Stimulated activated CD4-positive, alpha-beta T cell treated with anti-CD3 and anti-CD28 coated beads, Interleukin-1b, Interleukin-23, amount 100 ng/mL, for 48 hours (primary cell): ENCODE results near the gene GFRA4.

Source experiments
- DNase-seq: peaks from one replicate; pipeline ENCODE4 v3.0.0-alpha.2; 2020

The GFRA4 gene, protein sequence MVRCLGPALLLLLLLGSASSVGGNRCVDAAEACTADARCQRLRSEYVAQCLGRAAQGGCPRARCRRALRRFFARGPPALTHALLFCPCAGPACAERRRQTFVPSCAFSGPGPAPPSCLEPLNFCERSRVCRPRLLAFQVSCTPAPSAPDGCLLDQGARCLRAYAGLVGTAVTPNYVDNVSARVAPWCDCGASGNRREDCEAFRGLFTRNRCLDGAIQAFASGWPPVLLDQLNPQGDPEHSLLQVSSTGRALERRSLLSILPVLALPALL

GRCh38 chr20:3663031-3663701, at the start of gene GFRA4:
Gene GFRA4, minus strand, starts transcription at chr20:3663399. Its CDS starts 0 bp downstream, at chr20:3663399.
- no peak for DNase-seq

DNA sequence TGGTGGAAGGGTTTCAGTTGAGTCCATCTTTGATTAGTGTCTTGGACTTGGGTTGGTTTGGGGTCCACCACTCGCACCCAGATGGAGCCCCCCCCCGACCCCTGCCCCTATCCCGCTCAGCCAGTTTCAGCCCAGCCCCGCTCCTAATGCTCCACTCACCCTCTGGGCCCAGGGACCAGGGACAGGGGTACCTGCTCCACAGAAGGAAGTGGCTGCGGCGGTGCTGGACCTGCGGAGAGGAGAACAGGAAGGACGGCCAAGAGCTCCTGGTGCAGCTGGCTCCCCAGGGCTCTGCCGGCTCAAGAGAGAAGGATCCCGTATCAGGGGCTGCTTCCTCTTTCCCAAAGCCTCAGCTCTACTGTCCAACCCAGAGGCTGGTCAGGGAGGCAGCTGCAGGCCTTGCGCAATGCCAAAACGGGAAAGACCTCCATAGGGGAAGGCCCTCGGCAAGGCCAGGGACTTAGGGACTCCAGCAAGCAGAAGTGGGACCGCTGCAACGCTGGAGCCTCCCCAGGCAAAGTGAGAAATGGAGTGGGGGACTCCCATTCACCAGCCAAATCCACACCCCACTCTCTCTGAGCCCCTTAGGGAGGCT, 49.2 kb upstream of the GFRA4 start, which contains the start of gene SIGLEC1:
Gene SIGLEC1, minus strand, starts transcription at position 322 of the 595 bp plus-strand sequence. CDS start 5,472 bp downstream, outside the sequence.
- no peak for DNase-seq

DNA sequence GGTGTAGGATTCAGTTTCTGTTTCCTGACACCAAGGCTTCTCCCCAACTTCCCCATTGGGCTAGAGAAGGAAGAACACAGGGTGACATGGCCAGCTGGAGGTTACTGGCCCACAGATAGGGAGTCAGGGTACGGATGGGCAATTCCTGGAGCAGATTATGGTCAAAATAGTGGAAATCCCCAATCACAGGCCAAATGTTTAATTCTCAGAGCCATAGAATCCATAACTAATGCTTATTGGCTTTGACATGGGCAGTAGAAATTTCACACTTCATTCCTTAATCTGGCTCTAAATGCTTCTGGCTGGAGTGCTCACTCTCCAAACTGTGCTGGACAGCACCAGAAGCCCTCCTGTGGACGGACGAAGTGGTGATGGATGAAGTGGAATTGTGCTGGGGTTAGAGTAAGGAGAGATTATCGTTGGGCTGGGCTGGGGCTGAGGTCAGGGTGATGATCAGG, 48.3 kb upstream of the GFRA4 start:
- DNase-seq, result no peak

DNA sequence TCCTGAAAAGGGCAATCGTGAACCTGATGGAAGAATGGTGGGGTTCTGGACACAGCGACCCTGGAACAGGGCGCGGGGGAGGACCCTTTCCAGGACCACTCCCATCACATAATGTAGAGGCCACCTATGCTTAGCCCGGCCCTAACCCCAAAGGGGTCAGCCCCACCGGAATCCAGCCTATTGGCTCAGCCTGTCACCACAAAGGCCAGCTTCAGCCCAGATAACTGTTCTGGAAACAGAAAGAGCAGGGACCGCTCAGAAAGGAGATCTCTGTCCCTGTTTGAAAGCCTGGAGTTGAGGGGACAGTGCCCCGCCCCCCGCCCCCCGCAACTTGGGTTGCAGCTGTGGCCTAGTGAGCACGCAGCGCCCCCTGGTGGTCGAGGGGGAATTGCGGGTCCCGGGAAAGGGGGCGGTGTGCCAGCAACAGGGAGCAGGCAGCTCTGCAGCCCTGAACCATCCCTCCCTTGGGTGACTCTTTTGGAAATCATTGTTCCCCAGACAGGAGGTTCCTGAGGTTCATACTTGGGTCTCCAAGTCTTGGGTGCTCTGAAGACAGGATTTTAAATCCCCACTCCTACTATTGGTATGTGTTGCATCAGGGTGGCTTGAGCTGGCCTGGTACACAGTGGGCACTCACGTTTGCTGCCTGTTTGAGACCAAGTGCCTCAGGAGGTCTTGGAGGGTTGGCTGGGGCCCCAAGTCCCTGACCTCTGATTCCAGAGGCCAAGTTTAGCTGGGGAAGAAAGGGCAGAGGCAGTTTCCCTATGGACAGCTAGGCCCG, 47.7 kb upstream of the GFRA4 start:
- DNase-seq, result peak; percentile 70

DNA sequence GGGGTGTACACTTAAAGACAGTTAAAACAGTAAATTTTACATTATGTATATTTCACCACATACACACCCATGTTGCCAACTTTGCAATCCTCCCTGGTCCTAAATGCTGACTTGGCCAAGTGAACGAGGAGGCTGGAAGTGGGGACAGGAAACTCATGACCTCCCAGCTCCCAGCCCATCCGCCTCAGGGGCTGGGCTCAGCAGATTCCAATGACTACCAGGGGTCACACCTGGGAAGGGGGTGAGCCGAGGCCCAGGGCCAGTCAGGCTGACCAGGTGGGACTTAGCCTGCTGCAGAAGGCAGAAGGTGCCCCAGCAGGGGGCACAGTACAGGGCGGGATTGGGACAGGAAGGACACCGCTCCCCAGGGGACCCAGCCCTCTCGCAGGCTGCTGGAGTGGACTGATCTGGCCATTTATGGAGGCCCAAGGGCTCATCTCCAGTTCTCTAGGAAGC, 46.8 kb upstream of the GFRA4 start:
- DNase-seq, result no peak

DNA sequence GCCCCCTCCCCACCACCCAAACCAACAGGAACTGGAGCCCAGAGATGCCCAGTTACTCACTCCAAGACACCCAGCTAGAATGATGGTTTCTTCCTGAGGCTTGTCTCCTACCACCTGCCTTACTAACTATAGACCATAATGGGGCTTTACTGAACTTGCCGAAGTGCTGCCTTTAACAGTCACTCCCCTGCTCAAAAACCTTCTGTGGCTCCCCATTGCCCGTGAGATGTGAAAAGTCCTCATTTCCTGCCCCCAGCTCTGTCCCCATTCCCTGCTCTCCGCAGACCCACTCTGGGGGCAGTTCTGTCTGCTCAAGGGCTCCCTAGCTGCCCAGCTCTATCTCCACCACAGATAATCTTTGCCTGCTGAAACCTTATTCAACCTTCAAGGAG, 44.3 kb upstream of the GFRA4 start:
- DNase-seq, result no peak

- DNase-seq, result no peak
Measured at GRCh38 chr20:3706774-3707507, 43.7 kb upstream of the GFRA4 start.

GRCh38 chr20:3705970-3706739, 43.0 kb upstream of the GFRA4 start:
- no peak for DNase-seq

DNA sequence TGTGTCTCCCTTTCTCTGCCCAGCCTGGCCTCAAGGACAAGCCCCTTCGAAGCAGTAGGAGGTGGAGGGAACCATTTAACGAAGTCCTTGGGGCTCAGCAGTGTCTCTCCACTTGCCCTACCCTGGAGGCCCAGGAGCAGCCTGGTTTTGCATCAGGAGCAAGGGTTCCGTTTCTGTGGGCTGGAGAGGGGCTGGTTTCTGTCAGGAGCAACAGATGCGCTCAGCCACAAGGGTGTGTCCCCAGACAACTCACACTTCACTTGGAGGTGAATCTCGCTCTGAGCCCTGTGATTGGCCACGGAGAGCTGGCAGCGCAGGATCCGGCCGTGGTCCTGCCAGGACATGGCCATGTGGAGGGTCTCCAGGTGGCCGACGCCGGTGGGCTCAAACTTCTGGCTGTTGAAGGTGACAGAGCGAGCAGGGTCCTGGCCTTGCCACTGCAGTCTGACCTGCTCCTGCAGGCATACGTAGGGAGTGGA, 42.3 kb upstream of the GFRA4 start:
- DNase-seq, result no peak

DNA sequence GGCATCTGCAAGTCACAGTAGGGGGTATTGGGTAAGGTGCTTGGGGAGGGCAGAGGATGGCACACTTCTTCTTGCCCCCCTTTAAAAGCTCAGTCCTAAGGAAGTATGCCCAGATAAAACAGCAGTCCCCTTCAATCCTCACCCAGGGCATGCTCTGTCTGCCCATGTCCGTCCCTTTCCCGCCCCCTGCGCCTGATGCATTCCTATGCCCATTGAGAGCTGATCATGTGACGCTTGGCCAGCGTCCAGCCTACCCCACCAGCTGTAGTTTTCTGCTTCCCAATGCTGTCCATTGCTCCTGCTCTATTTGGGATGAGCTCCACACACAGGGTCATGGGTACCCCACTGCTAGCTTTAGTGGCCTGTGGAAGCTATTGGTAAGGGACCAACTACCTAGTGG, 40.9 kb upstream of the GFRA4 start:
- no peak for DNase-seq

- no peak for DNase-seq
Measured at GRCh38 chr20:3702611-3703391, 39.6 kb upstream of the GFRA4 start.

GRCh38 chr20:3701061-3701998, 38.1 kb upstream of the GFRA4 start:
- no peak for DNase-seq

DNA sequence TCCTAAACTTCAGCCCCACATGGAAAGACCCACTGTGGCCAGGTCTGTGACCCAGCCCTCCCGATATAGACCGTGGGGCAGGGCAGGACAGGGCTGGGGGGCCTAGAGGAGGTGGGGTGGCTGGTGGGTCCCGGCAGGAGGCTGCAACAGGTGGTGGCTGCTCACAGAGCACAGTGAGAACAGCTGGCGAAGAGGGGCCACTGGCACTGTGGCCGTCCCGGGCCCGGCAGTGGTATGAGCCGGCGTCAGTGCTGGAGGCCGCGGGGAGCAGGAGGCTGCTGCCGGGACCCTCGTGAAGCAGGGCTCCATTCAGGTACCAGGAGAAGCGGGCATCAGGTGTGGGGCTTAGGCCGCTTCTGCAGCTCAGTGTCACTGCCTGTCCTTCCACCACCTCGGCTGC, 35.8 kb upstream of the GFRA4 start:
- DNase-seq, result no peak

GRCh38 chr20:3698591-3699001, 35.4 kb upstream of the GFRA4 start:
- DNase-seq, result no peak

GRCh38 chr20:3697588-3698305, 34.5 kb upstream of the GFRA4 start:
- DNase-seq, result no peak

GRCh38 chr20:3696745-3697587, 33.8 kb upstream of the GFRA4 start:
- DNase-seq, result no peak

GRCh38 chr20:3696200-3696599, 33.0 kb upstream of the GFRA4 start:
- no peak for DNase-seq

GRCh38 chr20:3694864-3695263, 31.7 kb upstream of the GFRA4 start:
- DNase-seq, result no peak
